Gastrocnemius medialis (tissue), 4 donors: ENCODE results near the gene GRAMD2B. TPM values are rescaled to one million over a fixed set of nuclear protein-coding genes. Genes with fewer than 3 reads are reported as not detected.
A peak's percentile ranks its signal among the peaks of the same experiment; 100 is the strongest.
"Not testable (repeated sequence)": the region's sequence is repeated elsewhere in the genome, so short reads cannot be mapped to it uniquely, and the experiment has no call there.

Experiments used
- ATAC-seq, 2 donors: fragments of 150-250 bp; one replicate each; pipeline ENCODE4 v1.9.1; 2016
- DNase-seq, 2 donors: peaks; one replicate each; pipeline ENCODE4 v3.0.0-alpha.2; 2019
- H3K27ac ChIP-seq, 4 donors: fragments of 200-600 bp; sonication (generic); 1 replicate in 1 of 4; 2 replicates in 3 of 4; pipeline ENCODE4 v1.5.1; 2016 to 2018; ENCODE audit warnings: mild to moderate bottlenecking in 2 of 4, moderate library complexity in 1 of 4
- H3K27me3 ChIP-seq, 3 donors: fragments of 200-600 bp; sonication (generic) in 2 of 3; 1 replicate in 1 of 3; 2 replicates in 2 of 3; pipeline versions ENCODE4 v1.5.1 to v1.6.0; 2016 to 2019; ENCODE audit warnings: mild to moderate bottlenecking in 1 of 3, moderate library complexity in 1 of 3
- H3K36me3 ChIP-seq, 2 donors: fragments of 200-600 bp; sonication (generic) in 1 of 2; one replicate each; pipeline ENCODE4 v1.5.1; 2017 to 2018
- H3K4me1 ChIP-seq, 2 donors: fragments of 200-600 bp; sonication (generic) in 1 of 2; one replicate each; pipeline ENCODE4 v1.5.1; 2016 to 2017; ENCODE audit warnings: mild to moderate bottlenecking in 2 of 2
- H3K4me3 ChIP-seq, 4 donors: fragments of 200-600 bp; sonication (generic) in 3 of 4; 1 replicate in 1 of 4; 2 replicates in 3 of 4; pipeline ENCODE4 v1.5.1; 2016 to 2019; ENCODE audit warnings: mild to moderate bottlenecking in 2 of 4
- H3K9me3 ChIP-seq, 3 donors: fragments of 200-600 bp; sonication (generic) in 2 of 3; 1 replicate in 1 of 3; 2 replicates in 2 of 3; pipeline ENCODE4 v1.5.1; 2016 to 2019
- CTCF ChIP-seq, 5 experiments: fragments of 450-650 bp in 3 of 5; fragments of 200-600 bp in 2 of 5; sonication (generic) in 2 of 5; IDR thresholded peaks in 4 of 5; conservative IDR thresholded peaks in 1 of 5; 1 replicate in 4 of 5; 2 replicates in 1 of 5; pipeline ENCODE4 v1.5.1; 2016 to 2019; ENCODE audit warnings: antibody characterized with exemption in 5 of 5, mild to moderate bottlenecking in 3 of 5, moderate library complexity in 3 of 5
- POLR2A ChIP-seq, 2 donors: fragments of 450-650 bp; IDR thresholded peaks; one replicate each; pipeline ENCODE4 v1.6.1; 2017; ENCODE audit warnings: antibody characterized with exemption in 2 of 2, mild to moderate bottlenecking in 2 of 2, moderate library complexity in 2 of 2
- in situ Hi-C, 4 donors: fragments of 200-750 bp; cut with MboI; loops; one replicate each; pipeline versions ENCODE4 v1.15.0 to v1.8.0; 2017; ENCODE audit warnings: low sequenced_read_pairs in 4 of 4
- intact Hi-C: fragments of 100-400 bp; cut with DNase I; formaldehyde crosslinking; loops from one replicate; pipeline ENCODE4 v1.15.1; 2023; ENCODE audit warnings: low total_unique reads
- total RNA-seq, 4 donors: library from RNA; depleted of rRNA; stranded (reverse); fragments of >200 nt; gene quantifications; one replicate each; pipeline versions ENCODE4 v1.1.0 to v1.2.3, GENCODE V29; 2016

The GRAMD2B gene
- total RNA-seq, 4 donors from 2014 or later, result 4.6 to 10.4 (median 8.9) TPM

GRCh38 chr5:126515337-126515736, 92.1 kb downstream of the GRAMD2B start:
- intact Hi-C loops (no loop called here), in situ Hi-C loops (no loop called here)
- DNase-seq (no peak), ATAC-seq (no peak)
- no peaks in the 10 kb centered on the region for H3K36me3 ChIP-seq
- no peaks in the 10 kb centered on the region for H3K27me3 ChIP-seq
- TF ChIP-seq CTCF (IDR thresholded peaks at IDR 0.05 in 4 of 5, conservative IDR thresholded peaks at IDR 0.05 in 1 of 5) (no peak), POLR2A (IDR thresholded peaks at IDR 0.05) (no peak)
- H3K9me3 ChIP-seq, result no peaks in the 10 kb centered on the region
- no peak overlapping the region for H3K4me3 ChIP-seq
- H3K4me1 ChIP-seq, result peaks cover 0 to 10% of the 10 kb centered on the region in 2 donors
- H3K27ac ChIP-seq, result no peak overlapping the region

GRCh38 chr5:126516133-126516532, 92.9 kb downstream of the GRAMD2B start:
- Histone ChIP-seq H3K36me3 (no peaks in the 10 kb centered on the region), H3K9me3 (no peaks in the 10 kb centered on the region), H3K27me3 (no peaks in the 10 kb centered on the region), H3K27ac (no peak overlapping the region), H3K4me1 (peaks cover 0 to 10% of the 10 kb centered on the region in 2 donors), H3K4me3 (no peak overlapping the region)
- intact Hi-C loops (no loop called here), in situ Hi-C loops (no loop called here)
- TF ChIP-seq POLR2A (IDR thresholded peaks at IDR 0.05) (no peak), CTCF (IDR thresholded peaks at IDR 0.05 in 4 of 5, conservative IDR thresholded peaks at IDR 0.05 in 1 of 5) (no peak)
- ATAC-seq (no peak), DNase-seq (no peak)

GRCh38 chr5:126516852-126517251, 93.6 kb downstream of the GRAMD2B start:
- DNase-seq, result no peak
- no peak for ATAC-seq
- in situ Hi-C loops (no loop called here), intact Hi-C loops (no loop called here)
- Histone ChIP-seq H3K27ac (no peak overlapping the region), H3K36me3 (no peaks in the 10 kb centered on the region), H3K4me1 (peaks cover 0 to 10% of the 10 kb centered on the region in 2 donors), H3K9me3 (no peaks in the 10 kb centered on the region), H3K27me3 (no peaks in the 10 kb centered on the region), H3K4me3 (no peak overlapping the region)
- TF ChIP-seq POLR2A (IDR thresholded peaks at IDR 0.05) (no peak), CTCF (IDR thresholded peaks at IDR 0.05 in 4 of 5, conservative IDR thresholded peaks at IDR 0.05 in 1 of 5) (no peak)

GRCh38 chr5:126519223-126519622, 96.0 kb downstream of the GRAMD2B start:
- H3K4me3 ChIP-seq, in situ Hi-C loops, H3K9me3 ChIP-seq, ATAC-seq, intact Hi-C loops, H3K36me3 ChIP-seq, H3K27me3 ChIP-seq: not testable (repeated sequence)
- peak in 1 of 2 donors; percentile 23 for DNase-seq
- Histone ChIP-seq H3K27ac (peak overlapping the region in 3 of 4 donors; percentile 50 to 74 (median 63)), H3K4me1 (peaks cover 0 to 12% of the 10 kb centered on the region in 2 donors)

GRCh38 chr5:126519637-126520592, 96.7 kb downstream of the GRAMD2B start:
- peak; percentile 20 to 36 for DNase-seq
- intact Hi-C loops (no loop called here), in situ Hi-C loops (no loop called here)
- peak; percentile 74 to 81 for ATAC-seq
- Histone ChIP-seq H3K4me1 (peaks cover 0 to 13% of the 10 kb centered on the region in 2 donors), H3K9me3 (no peaks in the 10 kb centered on the region), H3K36me3 (no peaks in the 10 kb centered on the region), H3K27ac (peak overlapping the region in 3 of 4 donors; percentile 50 to 74 (median 63)), H3K4me3 (no peak overlapping the region), H3K27me3 (no peaks in the 10 kb centered on the region)
- no peak for TF ChIP-seq CTCF (IDR thresholded peaks at IDR 0.05 in 4 of 5, conservative IDR thresholded peaks at IDR 0.05 in 1 of 5)
- no peak for TF ChIP-seq POLR2A (IDR thresholded peaks at IDR 0.05)
